Measurements from ENCODE around the gene FAM193A.
"Not testable (repeated sequence)": the region's sequence is repeated elsewhere in the genome, so short reads cannot be mapped to it uniquely, and the experiment has no call there.

FAM193A gene

GRCh38 chr4:2536193-2537010 is at the start of gene FAM193A:
FAM193A (plus strand) TSS chr4:2536647; CDS start chr4:2536916, 269 bp downstream.
- DNase-seq (ENCODE audit: low read depth in 2 of 2), result peak; percentile 96 to 97

- DNase-seq (ENCODE audit: low read depth in 2 of 2), result no peak
Observed at GRCh38 chr4:2486981-2487380, 49.5 kb upstream of the FAM193A start.

GRCh38 chr4:2487632-2488031 is 48.8 kb upstream of the FAM193A start:
- DNase-seq (ENCODE audit: low read depth in 2 of 2), result no peak

GRCh38 chr4:2489081-2489805 is 47.2 kb upstream of the FAM193A start:
- no peak for DNase-seq (ENCODE audit: low read depth in 2 of 2)

GRCh38 chr4:2489841-2490552 is 46.5 kb upstream of the FAM193A start:
- DNase-seq (ENCODE audit: low read depth in 2 of 2), result no peak

- DNase-seq (ENCODE audit: low read depth in 2 of 2), result no peak
Observed at GRCh38 chr4:2492970-2493369, 43.5 kb upstream of the FAM193A start.

- no peak for DNase-seq (ENCODE audit: low read depth in 2 of 2)
Observed at GRCh38 chr4:2494992-2495391, 41.5 kb upstream of the FAM193A start.

- DNase-seq (ENCODE audit: low read depth in 2 of 2), result no peak
Observed at GRCh38 chr4:2497324-2497723, 39.1 kb upstream of the FAM193A start.

- DNase-seq (ENCODE audit: low read depth in 2 of 2), result no peak
Observed at GRCh38 chr4:2497931-2498330, 38.5 kb upstream of the FAM193A start.

GRCh38 chr4:2500547-2500946 is 35.9 kb upstream of the FAM193A start:
- no peak for DNase-seq (ENCODE audit: low read depth in 2 of 2)

- no peak for DNase-seq (ENCODE audit: low read depth in 2 of 2)
Observed at GRCh38 chr4:2501034-2501594, 35.3 kb upstream of the FAM193A start.

- no peak for DNase-seq (ENCODE audit: low read depth in 2 of 2)
Observed at GRCh38 chr4:2503809-2504208, 32.6 kb upstream of the FAM193A start.

- DNase-seq (ENCODE audit: low read depth in 2 of 2), result no peak
Observed at GRCh38 chr4:2507259-2507658, 29.2 kb upstream of the FAM193A start.

- no peak for DNase-seq (ENCODE audit: low read depth in 2 of 2)
Observed at GRCh38 chr4:2507855-2508254, 28.6 kb upstream of the FAM193A start.

GRCh38 chr4:2510351-2511259 is 25.8 kb upstream of the FAM193A start:
- DNase-seq (ENCODE audit: low read depth in 2 of 2), result no peak

- DNase-seq (ENCODE audit: low read depth in 2 of 2), result no peak
Observed at GRCh38 chr4:2511645-2512131, 24.8 kb upstream of the FAM193A start.

GRCh38 chr4:2512396-2513135 is 23.9 kb upstream of the FAM193A start:
- no peak for DNase-seq (ENCODE audit: low read depth in 2 of 2)

- not testable (repeated sequence) for DNase-seq (ENCODE audit: low read depth in 2 of 2)
Observed at GRCh38 chr4:2514193-2514592, 22.3 kb upstream of the FAM193A start.

GRCh38 chr4:2514944-2515343 is 21.5 kb upstream of the FAM193A start:
- not testable (repeated sequence) for DNase-seq (ENCODE audit: low read depth in 2 of 2)
